Kidney tubule cell (primary cell): Measurements from ENCODE around the gene DNAJC9.
A peak's percentile ranks its signal among the peaks of the same experiment; 100 is the strongest.

Source experiments
- DNase-seq: peaks from one replicate; pipeline ENCODE4 v3.0.0-alpha.2; 2018; ENCODE audit warnings: low spot score

DNAJC9 gene

DNA sequence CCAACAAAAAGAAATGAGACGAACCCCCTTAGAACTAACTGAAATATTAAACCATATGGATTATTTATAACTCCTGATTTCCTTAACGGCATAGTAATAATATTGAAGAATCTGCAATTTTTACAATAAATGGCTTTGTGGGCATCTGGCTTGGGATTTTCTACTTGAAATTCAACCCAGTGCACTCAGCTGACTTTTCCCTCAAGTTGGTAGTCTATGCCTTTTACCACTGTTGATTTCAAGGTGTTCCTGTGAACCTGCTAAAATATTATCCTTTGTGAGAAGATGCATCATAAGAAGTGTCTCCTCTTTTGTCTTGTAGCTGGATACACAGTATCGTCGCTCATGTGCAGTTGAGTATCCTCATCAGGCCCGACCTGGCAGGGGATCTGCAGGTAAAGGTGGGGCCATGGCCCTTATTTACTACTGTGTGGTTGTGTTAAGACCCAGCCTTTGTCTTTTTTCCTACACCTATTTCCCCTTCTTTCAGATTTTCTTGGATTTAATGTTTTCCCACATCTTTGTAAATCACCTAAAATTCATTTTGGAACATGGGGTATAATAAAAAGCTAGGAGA is 8.0 kb downstream of the DNAJC9 start:
- no peak for DNase-seq

- DNase-seq = no peak
Observed at GRCh38 chr10:73234695-73235094, 12.4 kb downstream of the DNAJC9 start.

DNA sequence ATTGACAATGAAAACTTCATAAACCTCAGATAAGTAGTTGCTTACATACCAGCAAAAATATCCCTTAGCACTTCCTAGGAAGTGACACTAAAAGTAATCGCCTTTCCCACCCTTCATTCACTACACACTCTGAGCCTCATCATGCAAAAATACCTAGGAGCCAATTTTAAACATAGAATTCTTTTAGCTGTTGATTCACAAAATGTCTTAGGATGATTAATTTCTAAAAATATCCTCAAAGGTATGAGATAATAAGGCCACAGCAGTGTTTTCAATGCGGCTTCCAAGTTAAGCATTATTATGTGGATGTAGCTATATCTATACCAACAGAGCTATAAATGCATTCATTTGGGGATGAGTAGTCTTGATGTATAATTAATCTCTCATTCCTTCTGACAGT is 13.2 kb downstream of the DNAJC9 start:
- DNase-seq = no peak

- DNase-seq = no peak
Observed at GRCh38 chr10:73232887-73233286, 14.2 kb downstream of the DNAJC9 start.

- no peak for DNase-seq
Observed at GRCh38 chr10:73229567-73229966, 17.5 kb downstream of the DNAJC9 start.

DNA sequence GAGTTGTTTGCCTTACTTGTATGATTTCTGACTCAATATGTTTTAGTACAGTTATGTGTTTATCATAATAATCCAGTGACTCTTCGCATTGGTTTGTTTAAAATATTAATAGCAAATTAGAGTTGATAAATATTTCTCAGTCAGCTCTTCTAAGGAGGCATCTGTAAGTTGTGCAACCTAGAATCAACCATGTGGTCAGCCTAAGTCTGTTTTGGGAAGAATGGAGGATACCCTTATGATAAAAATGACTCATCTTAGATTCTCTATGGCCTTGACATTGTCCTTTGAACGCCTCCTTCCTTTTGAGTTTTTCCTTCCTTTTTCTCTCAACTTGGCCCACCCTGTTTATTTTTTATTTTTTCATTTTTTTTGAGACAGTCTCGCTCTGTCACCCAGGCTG is 18.8 kb downstream of the DNAJC9 start:
- DNase-seq = no peak

DNA sequence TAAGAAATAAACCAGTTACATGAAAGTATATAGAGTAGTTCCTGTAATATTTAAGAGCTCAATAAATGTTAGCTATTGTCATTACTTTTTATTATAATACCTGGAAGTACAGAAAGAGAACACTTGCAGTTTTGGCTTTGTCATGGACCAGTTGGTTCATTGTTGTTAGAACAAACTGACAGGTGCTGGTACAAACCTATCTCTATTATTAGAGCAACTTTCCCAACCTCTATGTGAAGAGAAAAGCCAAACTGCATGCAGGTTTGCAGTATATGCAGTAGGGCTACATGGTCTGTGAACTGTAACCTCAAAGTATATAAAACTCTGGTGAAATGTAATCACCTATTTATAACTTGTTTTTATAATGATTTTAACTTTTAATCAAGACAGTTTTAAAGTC is 20.4 kb downstream of the DNAJC9 start:
- no peak for DNase-seq

GRCh38 chr10:73225518-73225917 is 21.5 kb downstream of the DNAJC9 start:
- DNase-seq = peak; percentile 47

- DNase-seq = no peak
Observed at GRCh38 chr10:73220989-73221388, 26.1 kb downstream of the DNAJC9 start.

GRCh38 chr10:73219384-73219783 is 27.7 kb downstream of the DNAJC9 start:
- no peak for DNase-seq

DNA sequence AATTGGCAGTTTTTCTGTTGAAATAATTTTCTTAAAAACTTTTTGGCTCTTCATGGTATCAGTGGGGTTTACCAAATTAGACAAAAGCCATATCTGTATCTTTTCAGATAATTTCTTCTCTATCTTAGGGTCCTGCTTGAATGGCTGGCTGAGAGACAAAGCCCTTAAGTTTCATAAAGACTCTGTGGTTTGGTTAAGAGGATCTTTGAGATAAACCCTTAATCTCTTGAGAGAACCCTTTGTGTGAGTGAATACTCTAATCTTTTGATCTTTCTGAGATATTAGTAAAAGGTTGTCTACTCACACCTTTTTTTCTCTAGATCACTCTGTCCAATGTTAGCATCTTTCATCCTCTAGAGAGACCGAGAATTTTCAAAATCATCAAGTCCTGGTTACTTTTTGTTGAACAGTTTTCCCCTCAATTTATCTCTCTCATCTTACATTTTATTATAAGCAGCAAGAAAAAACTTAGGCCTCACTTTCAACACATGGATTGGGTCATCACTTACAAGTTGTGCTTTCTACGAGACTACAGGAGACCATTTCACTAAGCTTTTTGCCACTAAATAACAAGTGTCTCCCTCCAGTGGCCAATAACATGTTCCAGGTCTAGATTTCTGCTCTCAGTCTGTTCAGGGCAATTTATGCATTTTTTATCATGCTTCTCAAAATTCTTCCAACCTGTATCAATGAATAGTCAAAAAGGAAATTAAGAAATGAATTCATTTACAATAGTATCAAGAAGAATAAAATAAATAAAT is 28.4 kb downstream of the DNAJC9 start:
- DNase-seq = peak; percentile 9

DNA sequence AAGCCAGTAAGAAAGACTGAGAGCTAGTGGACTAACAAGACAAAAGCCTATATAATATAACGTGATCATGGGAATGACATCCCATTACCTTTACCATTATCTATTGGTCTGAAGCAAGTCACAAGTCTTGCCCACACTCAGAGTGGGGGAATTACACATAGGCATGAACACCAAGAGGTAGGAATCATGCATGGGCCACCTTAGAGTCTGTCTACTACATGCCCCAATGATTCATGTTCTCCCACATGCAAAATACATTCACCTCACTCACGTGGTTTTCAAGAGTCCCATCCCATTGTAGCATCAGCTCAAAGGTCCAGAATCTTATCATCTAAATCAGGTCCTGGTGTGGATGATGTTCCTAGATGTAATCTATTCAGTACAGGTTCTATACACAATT is 29.4 kb downstream of the DNAJC9 start:
- DNase-seq = no peak

GRCh38 chr10:73215749-73216148 is 31.3 kb downstream of the DNAJC9 start:
- DNase-seq = no peak

DNA sequence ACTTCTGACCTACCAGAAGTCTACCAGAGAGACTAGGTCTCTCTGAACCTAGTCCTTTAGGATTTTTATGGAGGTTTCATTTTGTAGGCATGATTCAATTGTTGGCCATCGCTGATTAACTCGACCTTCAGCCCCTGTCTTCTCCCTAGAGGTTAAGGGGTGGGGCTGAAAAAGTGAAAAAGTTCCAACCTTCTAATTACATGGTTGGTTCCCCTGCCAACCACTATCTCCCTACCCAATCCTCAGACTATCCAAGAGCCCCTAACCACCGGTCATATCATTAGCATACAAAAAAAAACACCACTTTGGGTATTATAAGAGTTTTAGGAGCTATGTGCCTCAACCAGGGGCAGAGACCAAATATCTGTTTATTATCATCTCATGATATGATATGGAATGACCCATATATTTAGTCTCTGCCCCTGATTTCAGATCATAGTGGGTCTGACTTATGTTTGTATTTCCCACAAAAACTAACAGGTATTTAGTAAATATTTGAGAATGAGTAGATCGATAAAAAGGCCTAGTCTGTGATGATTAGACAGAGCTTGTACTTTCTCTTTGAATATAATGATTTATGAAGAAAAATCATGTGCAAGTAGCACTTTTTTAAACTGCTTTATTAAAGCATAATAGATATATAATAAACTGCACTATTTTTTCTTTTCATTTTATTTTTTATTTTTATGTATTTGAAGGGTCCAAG is 35.8 kb downstream of the DNAJC9 start:
- DNase-seq = no peak

GRCh38 chr10:73210395-73211105 is 36.5 kb downstream of the DNAJC9 start:
- no peak for DNase-seq

GRCh38 chr10:73209705-73210104 is 37.4 kb downstream of the DNAJC9 start:
- DNase-seq = peak; percentile 75

DNA sequence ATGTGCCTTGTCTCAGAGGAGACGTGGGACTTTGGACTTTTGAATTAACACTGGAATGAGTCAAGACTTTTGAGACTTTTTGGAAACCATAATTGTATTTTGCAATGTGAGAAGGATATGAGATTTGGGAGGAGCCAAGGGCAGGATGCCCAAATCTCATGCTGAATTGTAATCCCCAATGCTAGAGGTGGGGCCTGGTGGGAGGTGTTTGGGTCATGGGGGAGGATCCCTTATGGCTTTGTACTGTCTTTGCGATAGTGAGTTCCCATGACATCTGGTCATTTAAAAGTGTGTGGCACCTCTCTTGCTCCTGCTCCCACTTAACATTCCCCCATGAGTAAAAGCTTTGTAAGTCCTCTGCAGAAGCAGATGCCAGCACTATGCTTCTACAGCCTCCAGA is 39.2 kb downstream of the DNAJC9 start:
- DNase-seq = no peak

DNA sequence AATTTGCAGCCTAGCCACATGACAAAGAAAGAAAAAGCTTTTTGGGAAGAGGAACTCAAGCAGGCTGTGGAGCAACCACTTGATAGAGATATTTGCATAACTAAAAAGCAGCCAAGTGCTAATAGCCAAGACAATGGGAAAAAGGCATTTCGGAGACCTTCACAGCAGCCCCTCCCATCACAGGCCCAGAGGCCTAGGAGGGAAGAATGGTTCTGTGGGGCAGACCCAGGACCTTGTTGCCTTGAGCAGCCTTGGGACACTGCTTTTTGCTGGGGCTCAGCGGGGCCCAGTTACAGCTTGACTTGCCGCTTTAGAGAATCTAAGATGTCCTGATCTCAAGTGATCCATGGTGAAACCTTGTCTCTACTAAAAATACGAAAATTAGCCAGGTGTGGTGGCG is 40.7 kb downstream of the DNAJC9 start:
- DNase-seq = no peak

- no peak for DNase-seq
Observed at GRCh38 chr10:73205890-73206289, 41.2 kb downstream of the DNAJC9 start.

GRCh38 chr10:73205081-73205480 is 42.0 kb downstream of the DNAJC9 start:
- no peak for DNase-seq
